C4-2B (cell line): Measurements from ENCODE around the gene INSR.

Experiments
- CTCF ChIP-seq: fragments of 450-650 bp; conservative IDR thresholded peaks from 2 replicates; pipeline ENCODE4 v1.5.1; 2017; ENCODE audit warnings: mild to moderate bottlenecking
- ZFX ChIP-seq: fragments of 450-650 bp; IDR thresholded peaks from 2 replicates; pipeline ENCODE4 v1.6.1; 2017

- no peak for TF ChIP-seq CTCF
- TF ChIP-seq ZFX = no peak
Measured at GRCh38 chr19:7098701-7099596, 195.3 kb downstream of the INSR start.
